Mesodermal cell (in vitro differentiated cells): ENCODE data around the gene NIM1K.
"Not testable (repeated sequence)": the region's sequence is repeated elsewhere in the genome, so short reads cannot be mapped to it uniquely, and the experiment has no call there.

Experiments
- H3K27ac ChIP-seq: 2 replicates; pipeline ENCODE4 v1.7.0; 2013; ENCODE audit warnings: mild to moderate bottlenecking, low read depth, low read length, moderate library complexity; ENCODE audit not compliant: severe bottlenecking
- H3K36me3 ChIP-seq: 2 replicates; pipeline ENCODE4 v1.7.1; 2013; ENCODE audit warnings: mild to moderate bottlenecking, low read length, moderate library complexity; ENCODE audit not compliant: control insufficient read depth, insufficient read depth
- H3K4me1 ChIP-seq: one replicate; pipeline ENCODE4 v1.7.1; 2013; ENCODE audit warnings: mild to moderate bottlenecking, low read length; ENCODE audit not compliant: insufficient read depth, control insufficient read depth, poor library complexity, severe bottlenecking
- H3K4me3 ChIP-seq: 2 replicates; pipeline ENCODE4 v1.7.0; 2013; ENCODE audit warnings: low read length, control low read depth, mild to moderate bottlenecking; ENCODE audit not compliant: insufficient read depth, poor library complexity, severe bottlenecking; ENCODE audit errors: extremely low read depth
- H3K9me3 ChIP-seq: 2 replicates; pipeline ENCODE4 v1.7.1; 2013; ENCODE audit warnings: mild to moderate bottlenecking, low read length, moderate library complexity; ENCODE audit not compliant: control insufficient read depth
- WGBS, 2 experiments: methylation state at CpG; one replicate each; pipeline ENCODE4 v1.1.5; 2013; ENCODE audit warnings: missing lambda C conversion rate in 2 of 2; ENCODE audit not compliant: insufficient coverage in 2 of 2; 5-methylcytosine and 5-hydroxymethylcytosine counted together

The NIM1K gene

DNA sequence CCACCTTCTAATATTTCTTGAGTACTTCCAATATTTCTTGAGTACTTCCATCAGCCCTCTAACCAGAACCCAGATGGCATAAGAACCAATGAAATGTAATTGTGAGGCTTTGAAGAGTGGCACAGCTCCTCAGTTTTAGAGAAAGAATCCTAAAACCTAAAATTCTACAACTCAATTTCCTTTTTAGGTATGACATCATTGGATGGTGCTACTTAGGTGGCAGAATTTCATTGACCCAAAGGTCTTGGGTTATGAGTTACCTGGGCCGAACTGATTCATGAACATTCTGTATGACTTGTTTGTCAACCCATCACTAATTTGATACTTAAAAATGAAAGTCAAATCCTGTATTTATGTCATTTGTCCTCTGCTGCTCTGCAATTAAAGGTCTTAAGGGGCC is 108.1 kb downstream of the NIM1K start:
- peaks cover 85% of the 10 kb centered on the region for H3K36me3 ChIP-seq
- H3K27ac ChIP-seq = no peak overlapping the region
- H3K9me3 ChIP-seq = no peaks in the 10 kb centered on the region
- H3K4me1 ChIP-seq = peaks cover 23% of the 10 kb centered on the region
- no peak overlapping the region for H3K4me3 ChIP-seq
- no CpG with 5 or more reads among the region's 1 CpG for WGBS, 2 experiments

DNA sequence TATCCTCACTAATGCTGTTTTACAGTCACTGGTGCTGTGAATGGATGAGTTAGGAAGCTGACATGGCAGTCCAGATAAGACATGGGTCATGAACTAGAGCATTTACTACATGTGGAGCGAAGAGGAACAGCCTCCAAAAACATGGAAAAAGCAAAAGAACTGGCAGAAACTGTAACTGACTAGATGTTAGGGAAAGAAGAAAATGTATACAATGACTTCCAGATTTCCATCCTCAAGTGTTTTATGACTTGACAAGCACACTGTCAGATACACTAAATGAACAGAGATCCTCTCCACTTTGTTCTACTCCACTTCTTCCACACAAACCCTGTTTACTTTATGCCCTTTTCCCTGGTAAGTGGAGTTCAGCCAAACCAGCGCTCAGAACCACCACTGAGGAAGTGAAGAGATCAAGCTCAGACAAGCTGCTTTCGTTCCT is 109.6 kb downstream of the NIM1K start:
- H3K4me3 ChIP-seq = no peak overlapping the region
- WGBS, 2 experiments = 94 to 100% methylated on average over 3 of the region's 3 CpGs
- no peaks in the 10 kb centered on the region for H3K9me3 ChIP-seq
- no peak overlapping the region for H3K27ac ChIP-seq
- H3K4me1 ChIP-seq = peaks cover 25% of the 10 kb centered on the region
- H3K36me3 ChIP-seq = peaks cover 85% of the 10 kb centered on the region

DNA sequence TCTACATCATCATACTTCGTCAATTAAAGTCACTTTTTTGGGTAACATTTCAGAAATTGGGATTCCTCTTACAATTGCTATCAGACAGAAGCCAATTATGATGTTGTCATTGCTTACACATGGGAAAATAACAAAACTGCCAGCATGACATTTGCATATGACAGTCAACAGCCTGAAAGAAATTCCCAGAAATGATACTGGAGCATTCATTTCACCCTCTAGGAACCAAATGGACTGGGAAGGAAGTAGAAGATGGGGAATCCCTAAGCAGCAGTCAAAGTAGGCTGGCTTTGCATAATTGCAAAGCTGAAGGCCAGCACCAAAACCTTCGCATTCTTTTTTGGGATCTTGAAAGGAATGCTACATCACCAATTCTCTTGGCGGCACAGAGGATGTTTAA is 110.5 kb downstream of the NIM1K start:
- WGBS, 2 experiments = 88 to 92% methylated on average over 2 of the region's 3 CpGs
- Histone ChIP-seq H3K4me1 (peaks cover 25% of the 10 kb centered on the region), H3K9me3 (no peaks in the 10 kb centered on the region), H3K4me3 (no peak overlapping the region), H3K36me3 (peaks cover 84% of the 10 kb centered on the region), H3K27ac (peak overlapping the region; percentile 0)

DNA sequence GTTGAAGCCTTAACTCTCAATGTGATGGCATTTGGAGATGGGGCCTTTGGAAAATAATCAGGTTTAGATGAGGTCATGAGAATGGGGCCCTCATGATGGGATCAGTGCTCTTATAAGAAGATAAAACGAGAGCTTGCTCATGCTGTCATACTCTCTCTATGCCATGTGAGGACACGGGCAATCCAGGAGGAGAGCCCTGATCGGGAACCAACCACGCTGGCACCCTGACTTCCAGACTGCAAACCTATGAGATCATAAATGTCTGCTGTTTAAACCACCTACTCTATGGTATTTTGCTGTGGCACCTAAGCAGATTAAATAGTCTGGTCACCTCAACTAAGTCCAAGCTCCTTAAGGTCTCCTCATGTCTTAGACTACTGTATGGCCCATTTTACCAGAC is 111.2 kb downstream of the NIM1K start:
- Histone ChIP-seq H3K27ac (peak overlapping the region; percentile 2), H3K4me1 (peaks cover 25% of the 10 kb centered on the region), H3K4me3 (peak overlapping the region; percentile 6), H3K36me3 (peaks cover 83% of the 10 kb centered on the region), H3K9me3 (no peaks in the 10 kb centered on the region)
- WGBS, 2 experiments = 91 to 98% methylated on average over 4 of the region's 4 CpGs

DNA sequence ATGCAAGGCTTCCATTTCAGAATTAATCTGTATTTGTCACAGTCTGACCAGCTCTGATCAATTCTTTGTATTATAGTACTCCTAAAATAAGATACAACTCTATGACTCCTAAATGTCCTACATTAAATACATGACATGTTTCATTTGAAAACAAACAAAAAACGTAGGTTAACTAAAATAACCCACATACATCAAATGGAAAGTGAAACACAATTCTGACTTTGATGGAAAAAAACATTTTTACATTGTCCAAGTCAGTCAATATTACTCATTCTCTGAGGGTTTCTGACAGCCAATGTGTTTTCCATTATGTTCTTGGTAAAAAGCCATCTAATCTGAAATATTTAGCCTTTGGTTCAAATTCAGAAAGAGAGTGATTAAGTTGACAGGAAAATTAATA is 112.5 kb downstream of the NIM1K start:
- no peak overlapping the region for H3K27ac ChIP-seq
- H3K9me3 ChIP-seq = no peaks in the 10 kb centered on the region
- WGBS, 2 experiments = no CpG with 5 or more reads among the region's 1 CpG
- peaks cover 30% of the 10 kb centered on the region for H3K4me1 ChIP-seq
- peaks cover 87% of the 10 kb centered on the region for H3K36me3 ChIP-seq
- no peak overlapping the region for H3K4me3 ChIP-seq

DNA sequence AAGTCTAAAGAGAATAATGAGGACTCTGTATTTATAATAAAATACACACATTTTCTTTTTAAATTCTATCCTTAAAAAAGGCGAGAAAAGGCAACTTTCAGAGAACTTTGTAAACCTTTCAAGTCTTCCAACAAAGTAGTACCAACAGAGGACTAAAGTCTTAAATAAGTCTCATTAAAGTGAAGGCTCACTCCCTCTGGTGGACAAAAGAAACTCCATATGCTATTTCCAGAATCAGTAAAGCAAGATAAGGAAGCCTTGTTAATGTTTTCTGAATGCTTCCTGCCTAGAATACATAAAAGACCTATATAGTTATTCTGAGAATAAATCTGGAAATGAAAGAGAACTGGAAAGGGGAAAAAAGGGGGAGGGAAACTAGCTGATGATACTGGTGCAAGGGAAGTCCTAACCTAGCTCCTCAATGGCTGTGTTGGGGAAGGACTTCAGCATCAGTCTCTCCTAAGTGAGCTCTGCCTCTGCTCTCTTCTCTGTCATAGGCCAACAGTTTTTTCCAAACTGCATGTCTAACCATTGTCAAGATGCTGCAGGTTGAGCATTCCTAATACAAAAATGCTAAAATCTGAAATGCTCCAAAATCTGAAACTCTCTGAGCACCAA is 114.0 kb downstream of the NIM1K start:
- H3K4me1 ChIP-seq = peaks cover 34% of the 10 kb centered on the region
- 88% methylated on average over 1 of the region's 1 CpG; no CpG with 5 or more reads in 1 of the 2 experiments for WGBS, 2 experiments
- H3K4me3 ChIP-seq = peak overlapping the region; percentile 99
- H3K36me3 ChIP-seq = peaks cover 88% of the 10 kb centered on the region
- H3K9me3 ChIP-seq = no peaks in the 10 kb centered on the region
- H3K27ac ChIP-seq = no peak overlapping the region

DNA sequence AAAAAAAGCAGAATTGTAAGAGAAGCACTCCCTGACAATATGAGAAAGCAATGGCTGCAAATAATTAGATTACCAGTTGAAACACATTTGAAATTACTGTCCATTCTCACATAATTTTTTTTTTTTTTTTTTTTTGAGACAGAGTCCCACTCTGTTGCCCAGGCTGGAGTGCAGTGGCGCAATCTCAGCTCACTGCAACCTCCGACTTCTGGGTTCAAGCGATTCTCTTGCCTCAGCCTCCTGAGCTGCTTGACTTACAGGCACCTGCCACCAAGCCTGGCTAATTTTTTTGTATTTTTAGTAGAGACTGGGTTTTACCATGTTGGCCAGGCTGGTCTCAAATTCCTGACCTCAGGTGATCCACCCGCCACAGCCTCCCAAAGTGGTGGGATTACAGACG is 114.9 kb downstream of the NIM1K start:
- Histone ChIP-seq H3K36me3 (peaks cover 88% of the 10 kb centered on the region), H3K4me3 (peak overlapping the region; percentile 99), H3K4me1 (peaks cover 34% of the 10 kb centered on the region)
- 53 to 84% methylated on average over 2 to 5 of the region's 5 CpGs for WGBS, 2 experiments
- not testable (repeated sequence) for H3K9me3 ChIP-seq, H3K27ac ChIP-seq

DNA sequence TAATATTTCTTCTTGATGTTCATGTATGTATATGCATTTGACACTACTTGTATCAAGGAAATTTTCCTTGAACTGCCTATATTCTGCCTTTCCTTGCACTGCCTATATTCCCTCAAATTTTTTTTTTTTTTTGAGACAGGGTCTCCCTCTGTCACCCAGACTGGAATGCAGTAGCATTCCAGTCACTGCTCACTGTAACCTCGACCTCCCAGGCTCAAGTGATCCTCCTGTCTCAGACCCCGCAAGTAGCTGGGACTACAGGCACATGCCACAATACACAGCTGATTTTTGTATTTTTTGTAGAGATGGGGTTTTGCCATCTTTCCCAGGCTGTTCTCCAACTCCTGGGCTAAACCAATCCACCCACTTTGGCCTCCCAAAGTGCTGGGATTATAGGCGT is 117.1 kb downstream of the NIM1K start:
- Histone ChIP-seq H3K9me3 (no peaks in the 10 kb centered on the region), H3K27ac (peak overlapping the region; percentile 19), H3K36me3 (peaks cover 74% of the 10 kb centered on the region), H3K4me1 (peaks cover 19% of the 10 kb centered on the region), H3K4me3 (peak overlapping the region; percentile 99)
- 20 to 50% methylated on average over 1 of the region's 3 CpGs for WGBS, 2 experiments

DNA sequence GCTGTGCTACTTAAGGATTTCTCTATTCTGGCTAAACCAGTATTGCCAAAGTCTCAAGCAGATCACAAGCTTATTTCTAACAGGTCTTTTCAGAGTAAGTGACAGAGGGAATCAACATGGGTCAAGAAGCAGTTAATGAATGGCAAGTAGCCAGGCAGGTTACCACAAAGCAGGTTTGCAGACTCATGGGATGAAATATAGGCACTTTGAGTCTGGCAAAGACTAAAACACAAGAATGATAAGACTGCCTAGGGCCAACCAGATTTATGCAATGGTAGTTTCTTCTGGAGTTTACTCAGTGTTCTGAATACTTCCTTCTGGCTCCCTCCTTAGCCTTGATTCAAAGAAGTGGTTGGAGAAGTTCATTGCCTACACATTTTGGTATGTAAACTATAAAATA is 117.6 kb downstream of the NIM1K start:
- H3K36me3 ChIP-seq = peaks cover 70% of the 10 kb centered on the region
- no peaks in the 10 kb centered on the region for H3K9me3 ChIP-seq
- H3K27ac ChIP-seq = peak overlapping the region; percentile 19
- peaks cover 21% of the 10 kb centered on the region for H3K4me1 ChIP-seq
- H3K4me3 ChIP-seq = peak overlapping the region; percentile 99

DNA sequence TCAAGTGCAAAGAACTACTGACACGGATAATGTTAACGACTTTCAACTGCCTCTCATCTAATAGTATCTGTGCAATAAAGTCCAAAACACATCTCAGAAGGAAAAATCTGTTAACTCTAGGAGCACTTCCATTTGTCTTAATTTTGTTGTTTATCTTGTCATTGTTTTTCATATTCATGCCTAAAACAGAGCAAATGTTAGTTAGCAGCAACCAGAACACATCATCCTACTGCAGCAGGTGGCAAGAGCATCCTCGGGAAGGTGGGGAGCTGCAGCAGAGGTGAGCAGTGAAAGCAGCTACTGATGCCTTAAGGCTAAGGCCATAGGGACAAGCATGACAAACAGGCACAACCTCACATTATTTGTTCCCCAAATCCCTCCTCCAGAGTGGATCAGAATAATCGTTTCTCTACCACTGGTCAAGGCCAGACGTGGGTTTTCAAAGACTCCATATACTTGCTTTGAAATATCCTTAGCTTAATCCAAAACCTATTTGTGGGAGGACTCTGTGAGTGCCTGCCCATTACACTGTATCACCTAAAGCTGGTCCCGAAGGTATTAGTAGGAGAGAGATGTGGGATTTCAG is 120.1 kb downstream of the NIM1K start:
- Histone ChIP-seq H3K27ac (no peak overlapping the region), H3K4me1 (peaks cover 18% of the 10 kb centered on the region)
- 0 to 5% methylated on average over 1 to 4 of the region's 6 CpGs for WGBS, 2 experiments

DNA sequence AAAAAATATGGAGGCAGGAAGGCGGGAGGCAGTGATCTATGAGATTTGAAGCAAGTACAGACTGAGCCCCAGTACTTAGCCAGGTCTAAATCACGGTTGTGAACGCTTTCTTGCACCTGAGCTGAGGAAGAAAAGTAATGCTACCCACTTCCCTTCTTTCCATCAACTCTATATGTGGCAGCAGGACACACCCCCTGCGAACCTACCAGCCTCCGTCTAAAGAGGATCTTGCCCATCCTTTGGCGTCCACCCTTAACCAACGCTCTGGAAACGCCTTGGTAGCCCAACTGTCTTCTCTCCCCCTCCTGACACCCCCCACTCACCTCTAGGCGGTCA is 120.6 kb downstream of the NIM1K start:
- H3K9me3 ChIP-seq = peaks cover 5% of the 10 kb centered on the region
- H3K36me3 ChIP-seq = peaks cover 45% of the 10 kb centered on the region
- H3K27ac ChIP-seq = peak overlapping the region; percentile 87
- H3K4me1 ChIP-seq = peaks cover 18% of the 10 kb centered on the region
- H3K4me3 ChIP-seq = peak overlapping the region; percentile 99
- 0 to 1% methylated on average over 6 to 7 of the region's 9 CpGs for WGBS, 2 experiments

More for the DNA sequence above, 120.1 kb downstream of the NIM1K start:
- H3K36me3 ChIP-seq = peaks cover 49% of the 10 kb centered on the region
- H3K4me3 ChIP-seq = peak overlapping the region; percentile 99
- peaks cover 3% of the 10 kb centered on the region for H3K9me3 ChIP-seq
